Hematopoietic multipotent progenitor cell treated with erythropoietin and hydrocortisone succinate and interleukin-3 and kit ligand, for 17 days (in vitro differentiated cells): Measurements from ENCODE around the gene TSPAN33.
A peak's percentile ranks its signal among the peaks of the same experiment; 100 is the strongest.

ENCODE experiments used
- DNase-seq: peaks from one replicate; pipeline ENCODE4 v3.0.0-alpha.2; 2015; ENCODE audit warnings: low spot score

TSPAN33 gene

GRCh38 chr7:129136887-129137642, 7.4 kb upstream of the TSPAN33 start:
- no peak for DNase-seq

DNA sequence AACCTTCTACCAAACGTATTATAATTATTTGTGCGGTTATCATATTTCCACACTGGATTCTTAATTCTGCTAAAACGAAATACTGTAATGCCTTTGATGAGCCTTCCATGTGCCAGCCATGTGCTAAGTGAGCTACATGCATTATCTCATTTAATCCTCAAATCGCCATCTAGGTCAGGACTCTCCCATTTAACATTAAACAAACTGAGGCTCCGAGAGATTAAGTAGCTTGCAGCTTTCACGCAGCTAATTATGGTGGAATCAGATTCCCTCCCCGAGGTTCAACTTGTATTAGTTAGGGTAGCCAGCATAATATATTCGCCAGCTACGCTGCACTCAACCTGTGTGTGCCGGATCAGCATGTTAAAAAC, 798 bp upstream of the TSPAN33 start:
- DNase-seq: no peak

DNA sequence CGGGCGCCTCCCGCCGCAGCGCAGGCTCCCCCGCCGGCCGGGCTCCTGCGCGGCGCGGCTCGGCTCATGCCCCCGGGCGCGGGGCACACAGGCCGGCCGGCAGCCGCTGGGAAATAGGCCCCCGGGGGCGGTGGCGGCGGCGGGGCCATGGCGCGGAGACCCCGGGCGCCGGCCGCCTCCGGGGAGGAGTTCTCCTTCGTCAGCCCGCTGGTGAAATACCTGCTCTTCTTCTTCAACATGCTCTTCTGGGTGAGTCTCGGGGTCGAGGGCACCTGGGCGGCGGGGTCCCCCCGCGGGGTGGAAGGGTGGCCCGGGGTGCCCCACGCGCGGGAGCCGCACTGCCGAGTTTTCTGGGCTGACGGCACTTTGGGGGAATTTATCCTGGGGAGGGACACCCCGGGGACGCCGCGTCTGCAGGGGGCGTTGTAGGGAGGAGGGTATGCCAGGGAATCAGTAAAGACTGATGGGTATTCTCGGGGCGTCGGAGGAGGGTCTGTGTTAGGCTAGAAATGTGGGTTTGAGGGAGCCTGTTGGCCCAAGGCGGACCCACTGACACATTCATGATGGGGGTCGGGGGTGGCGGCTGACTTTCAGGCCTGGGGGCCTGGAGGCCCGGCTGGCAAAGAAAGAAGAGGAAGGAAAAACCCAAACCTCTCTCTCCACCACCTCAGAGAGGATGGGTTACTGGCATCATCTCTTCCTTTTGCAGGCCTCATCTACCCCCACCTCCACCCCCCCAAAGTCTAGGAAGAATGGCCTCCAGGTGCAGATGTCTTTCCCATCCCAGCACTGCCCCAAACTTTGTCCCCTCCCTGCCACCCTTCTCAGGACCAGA, 544 bp downstream of the TSPAN33 start:
- no peak for DNase-seq

DNA sequence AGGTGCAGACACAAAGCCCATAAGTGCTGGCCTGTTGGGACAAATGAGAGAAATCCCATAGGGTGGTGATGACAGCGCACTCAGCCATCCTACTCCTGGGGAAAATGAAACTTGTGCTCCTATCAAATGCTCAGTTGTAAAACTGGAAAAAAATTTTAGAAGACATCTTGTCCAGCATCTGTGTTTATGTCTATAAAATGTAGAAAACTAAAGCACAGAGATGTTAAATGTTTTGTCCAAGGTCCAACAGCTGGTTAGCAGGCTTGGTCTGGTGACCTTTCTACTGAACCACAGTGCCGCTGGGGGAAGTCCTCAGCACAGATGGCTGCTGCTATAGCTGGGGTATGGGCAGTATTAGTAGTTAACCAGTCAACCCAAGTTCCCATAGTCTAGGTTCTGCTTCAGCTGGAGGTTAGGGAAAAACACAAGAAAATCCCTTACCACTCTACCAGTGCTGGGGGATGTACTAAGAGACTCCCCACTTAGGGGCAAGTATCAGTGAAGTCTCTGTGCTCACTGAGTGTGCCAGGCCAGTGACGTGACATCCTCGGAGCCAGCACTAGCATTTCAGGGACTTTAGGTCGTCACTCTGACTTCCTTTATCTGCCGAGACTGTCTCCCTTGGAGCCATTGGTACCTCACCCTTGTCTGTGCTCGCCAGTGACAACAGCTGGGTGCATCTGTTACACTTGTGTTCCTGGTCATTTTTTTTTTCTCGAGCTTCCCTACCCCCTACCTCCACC, 1.9 kb downstream of the TSPAN33 start:
- DNase-seq: no peak

- no peak for DNase-seq
These were observed 3.2 kb downstream of the TSPAN33 start for GRCh38 chr7:129147731-129148130.

DNA sequence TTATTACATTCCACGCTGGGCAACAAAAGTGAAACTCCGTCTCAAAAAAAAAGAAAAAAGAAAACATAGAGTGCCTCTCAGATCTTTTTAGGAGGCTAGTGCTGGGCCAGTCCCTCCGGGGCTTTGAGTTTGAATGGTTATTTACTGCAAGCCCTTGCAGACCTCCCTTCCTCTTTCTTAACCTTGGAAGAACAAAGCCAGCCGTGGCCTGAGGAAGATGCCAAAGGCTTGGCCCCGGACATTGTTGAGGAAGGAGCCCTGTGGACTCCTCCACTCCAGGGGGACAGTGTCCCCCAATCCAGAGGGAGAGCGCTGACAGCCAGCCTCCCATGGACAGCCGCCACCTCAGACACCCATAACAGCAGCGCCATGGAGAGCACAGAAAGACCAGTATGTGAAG, 5.0 kb downstream of the TSPAN33 start:
- DNase-seq: no peak

DNA sequence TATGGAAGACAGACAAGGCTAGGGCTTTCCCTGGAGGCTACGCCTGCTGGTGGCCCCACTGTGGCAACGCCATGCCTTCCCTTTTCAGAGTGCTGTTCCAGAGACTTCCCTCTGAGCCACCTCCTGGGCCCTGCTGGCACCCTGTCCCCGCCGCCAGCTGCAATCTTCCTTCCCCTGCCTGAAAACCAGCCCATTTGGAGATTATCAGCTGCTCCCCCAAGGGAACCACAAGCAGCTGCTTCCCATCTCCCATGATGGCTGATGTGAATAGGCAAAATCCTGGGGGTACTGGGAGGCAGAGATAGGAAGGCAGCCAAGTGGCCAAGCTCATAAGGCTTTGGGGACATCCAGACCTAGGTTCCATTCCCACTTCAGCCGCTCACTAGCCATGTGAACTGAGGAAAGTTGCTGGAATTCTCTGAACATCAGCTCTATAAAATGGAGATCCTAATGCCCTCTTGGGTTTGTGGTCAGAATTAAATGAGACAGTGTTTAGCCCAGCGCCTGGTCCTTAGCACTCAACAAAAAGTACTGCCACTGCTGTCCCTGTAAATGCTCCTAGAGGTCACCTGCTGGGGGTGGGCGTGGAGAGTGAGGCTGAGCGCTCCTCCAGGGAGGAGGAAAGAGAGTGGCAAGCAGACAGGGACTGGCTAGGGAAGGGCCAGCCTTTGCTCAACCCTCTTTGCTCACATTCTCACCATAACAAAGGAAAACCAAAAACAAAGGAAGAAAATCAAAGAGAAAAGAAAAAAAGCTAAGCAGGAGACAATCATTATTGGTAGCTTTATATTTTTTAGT, 5.9 kb downstream of the TSPAN33 start:
- DNase-seq: no peak

DNA sequence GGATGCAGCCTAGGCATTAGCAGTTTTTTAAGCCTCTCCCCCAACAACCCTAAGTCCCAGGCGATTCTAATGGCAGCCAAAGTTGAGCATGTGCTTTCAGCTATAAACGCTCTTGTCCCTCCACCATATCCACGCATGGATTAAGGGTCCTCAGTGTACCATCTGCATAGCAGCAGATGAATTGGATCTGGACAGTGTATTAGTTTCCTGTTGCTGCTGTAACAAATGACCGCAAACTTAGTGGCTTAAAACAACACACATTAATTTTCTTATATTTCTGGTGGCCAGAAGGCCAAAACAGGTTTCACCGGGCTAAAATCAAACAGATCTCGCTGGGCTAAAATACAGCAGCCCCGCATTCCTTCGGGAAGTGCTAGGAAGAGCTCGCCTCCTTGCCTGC, 13.1 kb downstream of the TSPAN33 start:
- no peak for DNase-seq

DNA sequence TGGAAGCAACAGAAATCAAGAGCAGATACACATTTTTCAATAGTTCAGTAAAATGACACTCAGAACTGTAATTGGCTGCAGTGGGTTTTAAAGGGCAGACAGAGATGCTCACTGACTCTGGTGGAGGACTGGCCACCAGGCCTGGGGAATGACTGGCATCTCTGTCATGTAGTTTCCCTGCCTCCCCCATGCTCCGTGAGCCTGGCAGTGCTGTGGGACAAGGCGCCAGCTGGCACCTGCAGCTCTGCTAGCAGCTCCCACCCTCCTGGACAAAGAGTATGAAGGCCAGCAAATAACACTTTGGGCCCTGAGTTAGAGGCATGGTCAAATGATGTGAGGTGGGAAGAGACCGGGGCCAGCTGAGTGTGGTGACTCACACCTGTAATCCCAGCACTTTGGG, 15.0 kb downstream of the TSPAN33 start:
- DNase-seq: no peak

- DNase-seq: no peak
These were observed 15.8 kb downstream of the TSPAN33 start for GRCh38 chr7:129160161-129160905.

- DNase-seq: no peak
These were observed 17.2 kb downstream of the TSPAN33 start for GRCh38 chr7:129161524-129162225.

DNA sequence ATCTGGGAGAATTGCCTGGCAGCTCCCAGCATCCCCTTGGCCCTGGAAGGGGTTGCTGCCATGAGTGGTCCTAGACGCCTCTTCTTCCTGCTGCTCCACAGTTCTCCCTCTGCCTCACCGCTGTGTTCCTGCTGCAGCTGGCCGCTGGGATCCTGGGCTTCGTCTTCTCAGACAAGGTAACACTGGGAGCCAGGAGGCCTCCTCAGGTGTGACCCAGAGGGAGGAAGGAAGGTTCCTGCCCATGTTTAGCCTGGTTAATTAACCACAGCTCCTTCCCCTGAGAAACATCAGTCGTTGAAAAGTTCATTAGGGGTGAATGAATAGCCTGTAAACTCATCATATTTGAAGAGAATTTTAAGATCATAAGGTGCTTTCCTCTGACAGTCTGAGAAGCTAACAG, 18.2 kb downstream of the TSPAN33 start:
- DNase-seq: no peak

- DNase-seq: peak; percentile 35
These were observed 19.5 kb downstream of the TSPAN33 start for GRCh38 chr7:129163875-129164544.

DNA sequence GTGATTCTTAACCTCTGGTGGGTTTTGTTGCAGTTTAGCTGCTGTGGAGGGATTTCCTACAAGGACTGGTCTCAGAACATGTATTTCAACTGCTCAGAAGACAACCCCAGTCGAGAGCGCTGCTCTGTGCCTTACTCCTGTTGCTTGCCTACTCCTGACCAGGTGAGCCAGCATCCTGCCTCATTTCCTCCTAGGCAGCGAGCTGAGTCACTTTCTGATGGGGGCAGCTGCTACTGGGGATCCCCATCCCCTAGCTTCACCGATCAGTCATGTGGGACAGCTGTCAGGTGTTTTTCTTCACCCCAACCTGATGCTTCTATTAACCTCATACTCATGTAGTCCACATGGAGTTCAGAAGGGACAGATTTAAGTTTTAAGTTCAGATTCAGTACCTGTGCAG, 22.2 kb downstream of the TSPAN33 start:
- no peak for DNase-seq

DNA sequence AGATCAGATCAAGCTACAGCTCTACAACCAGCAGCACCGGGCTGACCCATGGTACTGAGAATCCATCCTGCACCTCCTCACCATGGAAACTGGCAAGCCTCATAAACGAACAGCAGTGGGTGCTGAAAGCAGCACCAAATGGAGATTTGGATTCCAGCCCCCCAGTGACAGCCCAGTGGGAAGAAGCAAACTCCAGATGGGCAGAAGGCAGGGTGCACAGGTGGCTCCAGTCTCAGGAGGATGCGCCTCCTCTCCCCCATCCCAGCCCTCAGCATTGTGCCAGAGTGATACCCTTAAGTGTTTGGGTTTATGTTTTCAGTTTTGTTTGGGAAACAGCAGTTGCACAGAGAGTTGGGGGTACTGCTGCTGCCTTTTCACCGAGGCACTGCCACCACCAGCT, 23.3 kb downstream of the TSPAN33 start:
- no peak for DNase-seq

DNA sequence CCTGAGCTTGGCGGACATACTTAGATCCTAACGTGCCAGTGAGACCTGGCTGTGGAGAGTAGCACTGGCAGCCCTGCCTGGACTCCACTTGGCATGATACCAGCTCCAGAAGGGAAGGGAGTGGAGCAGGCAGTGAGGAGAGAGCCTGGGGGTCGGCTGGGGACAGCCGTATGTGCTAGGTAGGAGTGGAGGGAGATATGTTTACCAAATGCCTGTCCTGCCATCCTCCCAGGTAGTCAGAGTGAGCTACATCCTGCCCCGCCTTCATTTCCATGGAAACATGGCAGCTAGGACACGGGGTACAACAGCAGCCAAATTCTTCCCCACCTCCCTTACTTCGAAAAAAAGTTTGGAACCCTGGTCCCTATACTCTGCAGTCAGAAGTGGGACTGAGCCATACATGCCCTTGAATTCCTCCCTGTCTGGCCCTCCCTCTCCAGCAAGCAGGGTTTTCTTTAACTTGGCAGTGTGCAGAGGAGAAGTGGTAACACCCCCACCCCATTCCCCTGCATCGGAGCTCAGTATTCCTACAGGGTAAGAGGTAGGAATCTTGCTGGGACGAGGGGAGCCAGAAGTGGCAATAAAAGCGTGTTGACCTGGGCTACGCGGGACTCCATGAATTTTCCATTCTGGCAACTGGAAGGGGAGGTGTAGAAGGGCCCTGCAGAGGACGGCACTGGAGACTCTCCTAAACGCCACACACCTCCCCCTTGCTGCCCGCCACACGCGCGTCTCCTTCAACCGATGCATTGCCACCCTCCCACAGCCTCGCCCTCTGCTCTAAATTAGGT, 23.9 kb downstream of the TSPAN33 start:
- no peak for DNase-seq

DNA sequence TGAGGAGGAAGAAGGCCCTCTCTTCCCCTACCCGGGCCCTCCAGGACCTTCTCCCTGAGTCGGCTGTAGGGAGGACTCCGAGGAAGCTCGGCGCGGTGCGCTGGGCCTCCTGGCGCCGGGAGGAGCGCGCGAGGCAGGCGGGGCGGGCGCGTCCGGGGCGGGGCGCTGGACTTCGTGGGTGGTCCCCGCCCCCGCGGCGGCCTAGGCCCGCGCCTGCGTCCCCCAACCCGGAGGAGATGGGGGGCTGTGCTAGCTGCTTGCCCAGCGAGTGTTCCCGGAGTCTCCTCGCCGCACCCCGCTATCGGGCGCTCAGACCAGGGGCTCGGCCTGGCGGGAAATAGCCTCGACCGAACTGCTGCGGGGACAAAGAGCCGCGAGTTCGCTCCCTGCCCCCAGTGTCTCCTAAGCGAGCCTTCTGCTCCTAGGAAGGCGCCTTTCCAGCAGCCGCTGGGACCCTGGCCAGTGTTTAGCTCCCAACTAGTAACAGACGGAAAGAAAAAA, 24.7 kb downstream of the TSPAN33 start:
- DNase-seq: no peak

- DNase-seq: no peak
These were observed 25.4 kb downstream of the TSPAN33 start for GRCh38 chr7:129169686-129170440.
